ENCODE results near the gene CLIP3.

DNA sequence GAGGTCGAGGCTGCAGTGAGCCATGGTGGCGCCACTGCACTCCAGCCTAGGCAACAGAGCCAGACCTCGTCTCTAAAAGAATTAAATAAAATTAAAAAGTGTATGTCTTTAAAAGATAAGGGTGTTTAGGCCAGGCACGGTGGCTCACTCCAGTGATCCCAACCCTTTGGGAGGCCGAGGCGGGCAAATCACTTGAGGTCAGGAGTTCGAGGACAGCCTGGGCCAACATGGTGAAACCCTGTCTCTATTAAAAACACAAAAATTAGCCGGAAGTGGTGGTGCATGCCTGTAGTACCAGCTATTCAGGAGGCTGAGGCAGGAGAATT lies 45.1 kb downstream of the CLIP3 start:
- TF ChIP-seq, protein P1, sequence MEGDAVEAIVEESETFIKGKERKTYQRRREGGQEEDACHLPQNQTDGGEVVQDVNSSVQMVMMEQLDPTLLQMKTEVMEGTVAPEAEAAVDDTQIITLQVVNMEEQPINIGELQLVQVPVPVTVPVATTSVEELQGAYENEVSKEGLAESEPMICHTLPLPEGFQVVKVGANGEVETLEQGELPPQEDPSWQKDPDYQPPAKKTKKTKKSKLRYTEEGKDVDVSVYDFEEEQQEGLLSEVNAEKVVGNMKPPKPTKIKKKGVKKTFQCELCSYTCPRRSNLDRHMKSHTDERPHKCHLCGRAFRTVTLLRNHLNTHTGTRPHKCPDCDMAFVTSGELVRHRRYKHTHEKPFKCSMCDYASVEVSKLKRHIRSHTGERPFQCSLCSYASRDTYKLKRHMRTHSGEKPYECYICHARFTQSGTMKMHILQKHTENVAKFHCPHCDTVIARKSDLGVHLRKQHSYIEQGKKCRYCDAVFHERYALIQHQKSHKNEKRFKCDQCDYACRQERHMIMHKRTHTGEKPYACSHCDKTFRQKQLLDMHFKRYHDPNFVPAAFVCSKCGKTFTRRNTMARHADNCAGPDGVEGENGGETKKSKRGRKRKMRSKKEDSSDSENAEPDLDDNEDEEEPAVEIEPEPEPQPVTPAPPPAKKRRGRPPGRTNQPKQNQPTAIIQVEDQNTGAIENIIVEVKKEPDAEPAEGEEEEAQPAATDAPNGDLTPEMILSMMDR (IDR thresholded peaks at IDR 0.05): no peak
- TF ChIP-seq EZH2 (IDR thresholded peaks at IDR 0.05): no peak

Measured in neural progenitor cell (in vitro differentiated cells).